Activated naive CD4-positive, alpha-beta T cell (primary cell): ENCODE results near the gene KLHL8.
"Not testable (repeated sequence)": the region's sequence is repeated elsewhere in the genome, so short reads cannot be mapped to it uniquely, and the experiment has no call there.

Source experiments
- DNase-seq, 4 experiments: peaks; one replicate each; lab custom pipeline; 2025; lab: John Stamatoyannopoulos, UW

The KLHL8 gene

DNA sequence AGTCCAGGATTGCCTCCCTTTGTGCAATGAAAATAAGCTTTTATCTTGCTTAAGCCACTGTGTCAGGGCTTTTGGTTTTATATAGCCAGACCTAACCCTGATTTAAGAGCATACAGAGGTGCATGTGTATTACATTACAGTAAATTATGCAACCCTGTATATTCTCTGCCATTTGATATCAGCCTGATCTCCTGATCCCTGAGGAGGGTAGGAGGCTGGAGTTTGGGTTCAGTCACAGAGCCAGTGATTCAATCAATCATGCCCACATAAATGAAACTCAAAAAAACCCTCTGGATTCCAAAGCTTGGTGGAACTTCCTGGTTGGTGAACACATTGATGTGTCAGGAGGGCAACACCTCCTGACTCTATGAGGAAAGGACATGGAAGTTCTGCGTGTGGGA is 7.3 kb upstream of the KLHL8 start:
- no peak for DNase-seq

DNA sequence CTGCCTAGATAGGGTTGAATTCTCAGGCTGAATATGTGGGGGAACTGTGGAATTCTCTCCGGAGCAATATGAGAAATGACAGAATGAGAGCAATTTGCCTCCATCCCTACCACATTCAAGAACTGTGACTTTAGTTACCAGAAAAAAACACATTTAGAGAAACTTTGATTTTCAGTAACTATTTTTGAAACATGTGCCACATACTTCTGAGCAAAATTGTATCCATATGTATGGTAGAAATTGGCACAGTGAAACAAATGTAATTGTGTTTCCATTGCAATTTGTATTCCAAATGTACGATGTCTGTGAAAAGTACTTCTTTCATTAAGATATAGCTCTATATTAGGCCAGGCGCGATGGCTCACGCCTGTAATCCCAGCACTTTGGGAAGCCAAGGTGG is 5.5 kb upstream of the KLHL8 start:
- DNase-seq: no peak

DNA sequence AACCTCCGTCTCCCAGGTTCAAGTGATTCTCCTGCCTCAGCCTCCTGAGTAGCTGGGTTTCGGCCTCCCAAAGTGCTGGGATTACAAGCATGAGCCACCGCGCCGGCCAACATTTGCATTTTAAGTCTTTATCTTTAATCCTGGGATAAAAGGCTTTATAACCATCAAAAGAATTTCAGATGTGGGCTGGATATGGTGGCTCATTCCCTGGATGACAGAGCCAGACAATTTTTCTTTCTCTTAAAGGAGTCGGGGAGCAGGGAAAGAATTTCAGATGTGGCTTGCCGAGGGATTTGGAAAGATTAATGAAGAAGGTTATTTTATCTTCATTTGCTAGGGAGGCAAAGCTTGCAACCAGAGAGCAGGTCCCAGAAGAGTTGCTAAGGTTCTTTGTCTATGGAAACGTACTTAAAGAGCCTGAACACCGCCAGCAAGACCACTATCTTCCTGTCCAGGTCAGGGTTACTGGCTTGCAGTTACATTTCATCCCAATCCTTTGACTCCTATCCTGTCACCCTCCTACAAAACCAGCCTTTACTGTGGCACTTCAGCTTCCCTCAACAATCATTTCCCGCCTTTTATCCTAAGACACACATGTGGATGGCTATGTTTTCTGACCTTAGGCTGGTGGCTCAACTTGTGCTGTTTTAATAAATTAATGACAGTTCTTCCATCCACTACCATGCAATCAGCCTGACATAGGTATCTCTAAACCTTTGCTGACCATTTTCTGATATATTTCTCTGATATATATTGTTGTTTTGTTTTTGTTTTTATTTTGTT is 3.9 kb upstream of the KLHL8 start:
- DNase-seq: no peak

DNA sequence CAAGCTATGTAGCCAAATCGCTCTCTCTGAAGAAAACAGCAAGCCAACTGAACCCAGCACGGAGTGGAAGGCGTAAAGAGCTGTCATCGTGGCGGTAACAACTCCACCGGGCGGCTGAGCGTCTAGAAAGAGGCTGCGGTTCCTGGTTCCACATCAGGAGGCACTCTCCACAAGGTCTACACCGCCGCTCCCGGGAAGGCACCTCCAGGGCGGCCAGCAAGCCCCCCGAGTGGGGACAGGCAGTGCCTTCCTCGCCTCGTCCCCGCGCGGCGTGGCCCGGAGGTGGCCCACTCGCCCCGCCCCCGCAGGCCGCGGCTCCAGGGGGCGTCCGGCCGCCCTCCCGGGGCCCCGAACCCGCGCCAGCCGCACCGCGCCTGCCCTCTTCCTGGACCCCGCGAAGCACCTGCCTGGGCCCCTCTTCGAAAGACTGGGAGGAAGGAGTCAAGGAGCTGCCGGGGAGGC is 755 bp downstream of the KLHL8 start:
- peak in 3 of 4 experiments; percentile 18 to 59 (median 36) for DNase-seq

DNA sequence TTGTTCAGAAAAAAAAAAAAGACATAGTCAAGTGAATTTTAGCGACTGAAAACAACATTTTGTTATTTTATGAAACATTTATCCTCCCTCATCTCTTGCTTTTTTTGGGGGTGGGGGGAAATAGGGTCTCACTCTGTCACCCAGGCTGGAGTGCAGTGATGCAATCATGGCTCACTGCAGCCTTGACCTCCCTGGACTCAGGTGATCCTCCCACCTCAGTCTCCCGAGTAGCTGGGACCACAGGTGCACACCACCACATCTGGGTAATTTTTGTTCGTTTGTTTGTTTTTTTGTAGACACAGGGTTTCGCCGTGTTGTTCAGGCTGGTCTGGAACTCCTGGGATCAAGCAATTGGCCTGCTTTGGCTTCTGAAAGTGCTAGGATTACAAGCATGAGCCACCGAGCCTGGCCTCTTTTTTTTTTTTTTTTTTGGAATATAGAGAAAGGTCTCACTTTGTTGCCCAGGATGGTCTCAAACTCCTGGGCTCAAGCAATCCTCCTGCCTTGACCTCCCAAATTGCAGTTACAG is 3.1 kb downstream of the KLHL8 start:
- not testable (repeated sequence) for DNase-seq

DNA sequence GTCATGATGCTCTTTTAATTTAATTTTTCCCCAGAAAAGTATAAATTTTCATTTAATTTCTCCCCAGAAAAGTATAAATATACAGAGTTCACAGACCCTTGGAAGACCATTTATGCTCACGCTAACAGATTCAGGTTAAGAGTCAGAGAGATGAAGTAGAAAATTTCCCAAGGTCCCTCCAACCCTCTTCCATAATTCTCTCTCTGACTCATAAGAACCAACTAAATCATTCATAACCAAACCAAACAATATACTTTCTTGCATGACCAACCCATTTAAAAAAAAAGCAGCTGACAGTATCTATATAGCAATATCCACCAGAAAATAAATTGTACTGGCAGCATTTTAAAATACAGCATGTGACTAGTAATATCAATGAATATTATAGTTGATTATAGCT is 3.9 kb downstream of the KLHL8 start:
- DNase-seq: no peak

DNA sequence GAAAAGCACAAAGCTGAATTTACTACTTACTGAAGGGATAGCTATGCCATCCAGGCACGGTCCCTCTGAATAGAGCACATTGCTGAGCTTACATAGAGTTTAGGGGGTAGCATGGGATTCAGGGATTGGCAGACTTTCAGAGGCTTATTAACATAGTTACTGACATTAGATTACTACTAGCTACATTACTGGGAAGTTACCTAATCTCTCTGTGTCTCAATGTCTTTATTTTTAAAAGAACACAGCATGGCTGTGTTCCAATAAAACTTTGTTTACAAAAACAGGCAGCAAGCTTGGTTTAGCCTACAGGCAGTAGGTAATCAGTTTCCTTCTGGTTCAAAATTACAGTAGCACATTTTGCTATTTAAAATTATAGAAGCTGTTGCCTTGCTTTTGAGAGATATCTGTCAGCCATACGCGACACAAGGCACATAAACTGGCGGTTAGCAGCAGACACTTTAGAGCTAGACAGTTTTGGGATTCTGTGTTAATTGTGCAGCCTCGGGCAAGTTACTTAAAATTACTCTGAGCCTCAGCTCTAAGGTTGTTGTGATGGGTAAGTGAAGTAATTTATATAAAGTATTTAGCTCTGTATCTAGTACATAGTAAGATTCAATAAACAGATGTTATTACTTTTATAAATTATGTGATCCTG is 6.9 kb downstream of the KLHL8 start:
- DNase-seq: no peak

DNA sequence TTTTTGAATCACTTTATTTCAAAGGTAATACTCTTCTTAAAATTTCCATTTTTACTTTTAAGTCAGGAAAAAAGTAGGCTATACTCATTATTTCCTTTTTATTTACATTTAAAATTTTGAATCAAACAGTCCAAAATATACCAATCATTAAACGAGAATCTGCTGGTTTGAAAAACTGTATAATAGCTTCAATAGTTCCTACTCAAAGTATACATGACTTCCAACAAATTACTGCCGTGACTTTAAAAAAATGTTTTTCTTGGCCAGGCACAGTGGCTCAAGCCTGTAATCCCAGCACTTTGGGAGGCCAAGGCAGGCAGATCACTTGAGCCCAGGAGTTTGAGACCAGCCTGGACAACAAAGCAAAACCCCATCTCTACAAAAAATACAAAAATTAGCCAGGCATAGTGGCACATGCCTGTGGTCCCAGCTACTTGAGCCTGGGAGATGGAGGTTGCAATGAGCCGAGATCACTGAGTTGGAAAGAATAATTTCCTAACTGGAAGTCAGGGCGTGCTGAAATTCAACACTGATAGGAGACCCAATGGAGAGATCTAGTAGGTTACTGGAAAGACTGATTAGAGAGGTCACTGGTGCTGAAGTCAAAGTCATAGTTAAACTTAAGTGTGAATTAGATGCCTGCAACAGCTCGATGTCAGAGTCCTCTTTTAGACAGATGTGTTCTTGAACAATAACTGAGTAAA is 9.0 kb downstream of the KLHL8 start:
- DNase-seq: no peak

DNA sequence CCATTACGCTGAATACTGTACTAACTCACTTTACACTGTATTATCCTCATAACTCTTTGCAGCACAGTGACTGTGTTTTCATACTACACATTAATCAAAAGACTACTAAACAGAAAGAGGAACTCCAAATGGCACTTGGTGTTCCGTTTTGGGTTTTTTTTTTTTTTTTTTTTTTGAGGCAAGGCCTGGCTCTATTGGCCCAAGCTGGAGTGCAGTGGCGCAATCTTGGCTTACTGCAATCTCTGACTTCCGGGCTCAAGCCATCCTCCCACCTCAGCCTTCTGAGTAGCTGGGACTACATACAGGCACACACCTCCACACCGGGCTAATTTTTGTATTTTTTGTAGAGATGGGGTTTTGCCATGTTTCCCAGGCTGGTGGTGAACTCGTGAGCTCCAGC is 10.7 kb downstream of the KLHL8 start:
- no peak for DNase-seq

DNA sequence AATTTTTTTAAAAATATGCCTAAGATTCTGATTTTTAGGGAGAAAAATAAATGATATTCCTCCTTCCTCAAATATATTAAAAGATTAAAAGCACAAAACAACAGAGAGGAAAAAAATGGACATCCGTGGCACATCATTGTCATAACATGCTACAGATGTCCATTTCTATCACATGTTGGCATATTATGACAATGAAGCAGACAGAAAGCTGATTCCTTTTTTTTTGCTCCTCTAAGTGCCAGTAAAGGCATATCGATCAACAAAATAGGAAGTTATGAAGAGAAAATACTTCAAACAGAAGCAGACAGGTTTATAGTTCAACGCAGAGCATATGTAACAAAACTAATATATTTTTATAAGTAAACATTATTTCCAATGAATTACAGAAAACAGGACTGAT is 11.2 kb downstream of the KLHL8 start:
- no peak for DNase-seq

DNA sequence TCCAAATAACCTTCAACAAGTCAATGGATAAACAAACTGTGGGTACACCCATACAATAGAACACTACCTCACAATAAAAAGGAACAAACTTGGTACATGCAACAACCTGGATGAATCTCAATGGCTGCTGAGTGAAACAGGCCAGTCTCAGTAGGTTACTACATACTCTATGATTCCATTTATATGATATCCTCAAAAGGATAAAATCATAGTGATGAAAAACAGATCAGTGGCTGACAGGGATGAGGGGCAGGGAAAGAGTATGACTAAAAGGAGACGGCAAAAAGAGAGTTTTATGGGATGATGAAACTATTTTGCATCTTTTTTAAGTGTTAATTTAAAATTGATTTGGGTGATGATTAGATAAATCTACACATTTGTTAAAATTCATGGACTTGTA is 15.9 kb downstream of the KLHL8 start:
- DNase-seq: no peak

DNA sequence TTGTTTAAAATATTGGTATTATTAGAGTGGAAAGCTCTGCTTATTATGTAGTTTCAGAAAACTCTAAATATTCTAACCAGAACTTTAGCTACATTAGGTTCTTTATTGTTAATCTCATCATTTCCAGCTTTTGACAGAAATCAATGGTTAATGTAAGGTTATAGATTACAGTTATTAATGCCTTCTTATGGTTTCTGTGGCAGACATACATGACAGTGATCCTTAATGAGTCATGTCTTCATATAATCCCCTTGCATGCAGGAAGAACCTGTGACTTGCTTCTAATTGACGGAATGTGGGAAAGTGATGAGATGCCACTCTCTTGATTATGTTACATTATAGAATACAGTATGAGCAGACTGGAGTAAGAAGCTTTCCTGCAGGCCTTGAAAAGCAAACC is 23.5 kb downstream of the KLHL8 start:
- DNase-seq: no peak

DNA sequence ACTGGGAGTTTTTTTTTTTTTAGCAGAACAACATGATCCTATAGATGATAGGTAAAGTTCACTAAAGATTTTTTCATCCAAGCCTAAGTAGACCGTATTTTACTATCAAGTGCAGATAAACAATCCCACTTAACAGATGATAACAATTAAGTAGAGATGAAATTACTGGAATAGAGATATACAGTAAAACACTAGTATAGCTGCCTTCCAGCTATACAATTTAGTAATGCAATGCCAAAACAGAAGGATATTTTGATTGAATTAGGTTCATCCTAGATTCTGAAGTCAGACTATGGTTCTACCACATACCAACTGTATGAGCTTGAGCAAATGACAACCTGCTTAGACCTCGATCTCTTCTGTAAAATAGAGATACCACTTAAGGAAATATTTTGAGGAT is 24.3 kb downstream of the KLHL8 start:
- no peak for DNase-seq

DNA sequence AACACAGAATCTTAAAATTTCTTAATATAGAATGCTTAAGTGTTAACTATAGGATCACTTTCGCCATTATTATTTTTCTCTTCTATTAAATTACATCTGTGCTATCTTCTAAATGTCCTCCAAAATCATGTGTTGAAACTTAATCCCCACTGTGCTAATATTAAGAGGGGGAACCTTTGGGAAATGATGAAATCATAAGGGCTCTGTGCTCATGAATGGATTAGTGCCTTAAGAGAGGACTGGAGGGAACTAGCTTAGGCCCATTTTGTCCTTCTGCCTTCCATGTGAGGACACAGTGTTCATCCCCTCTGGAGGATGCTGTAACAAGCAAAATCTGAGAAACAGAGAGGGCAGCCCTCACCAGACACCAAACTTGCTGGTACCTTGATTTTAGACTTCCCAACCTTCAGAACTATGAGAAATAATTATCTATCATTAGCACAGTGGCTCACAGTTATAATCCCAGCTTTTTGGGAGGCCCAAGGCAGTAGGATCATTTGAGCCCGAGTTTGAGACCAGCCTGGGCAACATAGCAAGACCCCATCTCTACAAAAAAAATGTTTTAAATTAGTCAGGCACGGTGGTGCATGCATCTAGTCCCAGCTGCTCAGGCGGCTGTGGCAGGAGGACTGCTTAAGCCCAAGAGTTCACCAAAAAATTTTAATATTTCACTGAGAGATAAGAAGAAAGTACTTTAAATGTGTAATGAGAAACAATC is 26.3 kb downstream of the KLHL8 start:
- DNase-seq: no peak

DNA sequence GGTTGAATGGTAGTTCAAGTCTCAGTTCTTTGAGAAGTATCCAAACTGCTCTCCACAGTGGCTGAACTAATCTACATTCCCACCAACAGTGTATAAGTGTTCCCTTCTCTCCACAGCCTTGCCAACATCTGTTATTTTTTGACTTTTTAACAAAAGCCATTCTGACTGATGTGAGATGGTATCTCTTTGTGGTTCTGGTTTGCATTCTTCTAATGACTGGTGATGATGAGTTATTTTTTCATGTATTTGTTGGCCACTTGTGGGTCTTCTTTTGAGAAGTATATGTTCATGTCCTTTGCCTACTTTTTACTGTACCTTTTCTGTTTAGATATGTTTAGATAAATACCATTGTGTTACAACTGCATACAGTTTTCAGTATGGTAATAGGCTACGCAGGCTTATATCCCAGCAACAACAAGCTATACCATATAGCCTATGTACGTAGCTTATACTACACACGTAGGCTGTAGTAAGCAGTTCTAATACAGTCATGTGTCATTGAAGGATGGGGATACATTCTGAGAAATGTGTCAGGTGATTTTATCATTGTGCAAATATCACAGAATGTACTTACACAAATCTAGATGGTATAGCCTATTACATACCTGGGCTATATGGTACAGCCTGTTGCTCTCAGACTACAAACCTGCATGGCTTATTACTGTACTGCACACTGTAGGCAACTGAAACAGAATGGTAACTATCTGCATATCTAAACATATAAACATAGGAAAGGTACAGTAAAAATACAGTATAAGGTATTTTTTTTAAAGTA is 28.1 kb downstream of the KLHL8 start:
- no peak for DNase-seq

DNA sequence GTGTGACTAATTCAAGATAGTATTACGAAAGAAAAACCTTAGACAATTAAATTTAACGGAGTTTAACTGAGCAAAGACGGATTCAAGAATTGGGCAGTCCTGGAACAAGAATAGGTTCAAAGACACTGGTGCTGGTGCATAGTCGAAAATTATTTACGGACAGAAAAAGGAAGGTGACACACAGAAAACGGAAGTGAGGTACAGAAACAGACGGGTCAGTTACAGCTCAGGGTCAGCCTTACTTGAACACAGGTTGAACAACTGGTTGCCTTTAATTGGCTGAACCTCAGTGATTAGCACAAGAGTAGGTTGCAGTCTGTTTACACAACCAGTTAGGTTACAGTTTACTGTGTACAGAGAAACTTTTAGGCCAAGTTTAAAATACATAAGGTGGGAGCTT is 31.5 kb downstream of the KLHL8 start:
- no peak for DNase-seq

DNA sequence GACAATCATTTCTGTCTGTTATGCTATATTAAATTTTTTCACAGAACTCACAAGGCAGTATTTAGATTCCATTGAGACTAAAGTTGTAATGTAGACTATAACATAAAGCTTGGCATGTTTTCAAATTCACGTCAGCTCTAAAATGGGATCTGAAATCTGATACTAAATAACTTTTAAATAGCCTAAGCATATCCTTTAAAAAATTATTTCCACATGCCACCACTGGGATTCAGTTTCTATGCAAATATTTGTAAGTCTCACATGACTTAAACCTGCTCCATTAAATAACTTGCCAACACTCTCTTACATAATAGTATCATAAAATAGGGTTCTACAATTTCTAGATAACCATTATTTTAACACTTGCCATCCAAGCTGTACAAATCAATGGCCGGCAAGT is 32.4 kb downstream of the KLHL8 start:
- DNase-seq: no peak

DNA sequence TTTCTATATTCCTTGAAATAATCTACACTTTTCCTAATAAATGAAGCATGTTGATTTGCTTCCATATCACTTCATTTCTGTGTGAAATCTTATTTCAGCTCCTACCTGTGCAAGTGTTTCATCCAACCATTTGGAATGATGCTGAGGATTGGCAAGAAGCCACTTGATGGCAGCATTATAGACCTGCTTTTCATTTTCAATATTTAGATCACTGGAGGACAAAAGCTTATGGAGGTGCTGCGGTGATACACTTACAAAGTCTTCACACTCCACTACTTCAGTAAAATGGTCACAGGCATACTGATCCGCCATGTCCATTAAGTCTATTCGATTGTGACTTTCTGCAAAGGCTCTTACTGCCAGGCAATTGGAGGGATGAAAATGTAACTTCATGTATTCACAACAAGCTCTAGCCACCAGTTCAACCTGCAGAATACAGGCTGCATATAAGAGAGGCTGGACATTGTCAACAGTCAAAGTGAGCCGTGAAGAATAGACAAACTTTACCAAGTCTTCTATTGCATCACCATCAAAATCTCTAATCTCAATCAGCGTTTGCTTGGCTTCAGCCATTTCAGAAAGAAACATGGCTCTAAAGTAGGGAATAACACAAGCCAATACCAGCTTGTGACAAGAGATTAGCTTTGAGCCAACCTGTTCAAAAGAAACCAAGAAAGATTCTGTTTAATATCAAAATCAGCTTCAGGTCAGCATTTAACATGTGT is 35.1 kb downstream of the KLHL8 start:
- no peak for DNase-seq

DNA sequence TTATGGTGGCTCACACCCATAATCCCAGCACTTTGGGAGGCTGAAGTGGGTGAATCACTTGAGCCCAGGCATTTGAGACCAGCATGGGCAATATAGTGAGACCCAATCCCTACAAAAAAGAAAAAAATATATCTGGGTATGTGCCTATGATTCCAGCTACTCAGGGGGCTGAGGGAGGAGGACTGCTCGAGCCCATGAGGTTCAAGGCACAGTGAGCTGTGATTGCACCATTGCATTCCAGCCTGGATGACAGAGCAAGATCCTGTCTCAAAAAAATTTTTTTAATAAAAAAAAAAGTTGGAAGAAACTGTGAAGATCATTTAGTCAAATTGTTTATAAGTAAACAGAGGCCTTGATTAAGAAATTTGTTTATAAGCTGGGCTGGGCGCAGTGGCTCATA is 39.7 kb downstream of the KLHL8 start:
- DNase-seq: no peak

DNA sequence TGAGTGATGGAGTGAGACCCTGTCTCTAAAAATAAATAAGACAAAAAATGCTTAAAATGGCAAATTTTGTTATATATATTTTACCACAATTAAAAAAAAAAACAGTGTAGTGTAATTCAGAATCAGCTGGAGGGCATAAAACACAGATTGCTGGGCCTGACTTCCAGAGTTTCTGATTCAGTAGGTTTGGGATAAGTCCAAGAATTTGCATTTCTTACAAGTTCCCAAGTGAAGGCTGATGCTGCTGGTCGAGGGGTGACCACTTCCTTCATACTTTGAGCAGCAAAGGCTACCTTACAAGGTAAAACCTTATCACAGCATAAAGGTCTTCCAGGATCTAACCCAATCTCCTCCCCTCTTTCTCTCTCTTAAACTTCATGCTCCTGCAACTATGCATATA is 40.7 kb downstream of the KLHL8 start:
- no peak for DNase-seq

DNA sequence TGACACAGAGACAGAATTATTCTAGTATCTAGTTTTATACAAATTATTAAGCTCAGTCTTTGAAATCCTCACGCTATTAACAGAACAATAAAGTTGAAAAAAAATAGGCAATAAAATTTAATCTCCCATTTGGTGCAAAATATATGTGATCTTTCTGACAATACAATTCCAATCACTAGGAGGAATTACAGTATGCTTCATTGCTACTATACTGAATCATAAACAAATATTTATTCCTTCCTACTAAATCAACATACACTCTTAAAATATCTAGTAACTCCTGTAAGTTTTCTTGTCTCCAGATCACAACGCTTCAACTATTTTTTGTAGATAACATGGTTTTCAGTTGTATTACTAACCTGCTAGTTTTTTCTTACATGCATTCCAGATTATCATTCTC is 45.7 kb downstream of the KLHL8 start:
- no peak for DNase-seq
